ENCODE data around the gene ZIC4.

DNA sequence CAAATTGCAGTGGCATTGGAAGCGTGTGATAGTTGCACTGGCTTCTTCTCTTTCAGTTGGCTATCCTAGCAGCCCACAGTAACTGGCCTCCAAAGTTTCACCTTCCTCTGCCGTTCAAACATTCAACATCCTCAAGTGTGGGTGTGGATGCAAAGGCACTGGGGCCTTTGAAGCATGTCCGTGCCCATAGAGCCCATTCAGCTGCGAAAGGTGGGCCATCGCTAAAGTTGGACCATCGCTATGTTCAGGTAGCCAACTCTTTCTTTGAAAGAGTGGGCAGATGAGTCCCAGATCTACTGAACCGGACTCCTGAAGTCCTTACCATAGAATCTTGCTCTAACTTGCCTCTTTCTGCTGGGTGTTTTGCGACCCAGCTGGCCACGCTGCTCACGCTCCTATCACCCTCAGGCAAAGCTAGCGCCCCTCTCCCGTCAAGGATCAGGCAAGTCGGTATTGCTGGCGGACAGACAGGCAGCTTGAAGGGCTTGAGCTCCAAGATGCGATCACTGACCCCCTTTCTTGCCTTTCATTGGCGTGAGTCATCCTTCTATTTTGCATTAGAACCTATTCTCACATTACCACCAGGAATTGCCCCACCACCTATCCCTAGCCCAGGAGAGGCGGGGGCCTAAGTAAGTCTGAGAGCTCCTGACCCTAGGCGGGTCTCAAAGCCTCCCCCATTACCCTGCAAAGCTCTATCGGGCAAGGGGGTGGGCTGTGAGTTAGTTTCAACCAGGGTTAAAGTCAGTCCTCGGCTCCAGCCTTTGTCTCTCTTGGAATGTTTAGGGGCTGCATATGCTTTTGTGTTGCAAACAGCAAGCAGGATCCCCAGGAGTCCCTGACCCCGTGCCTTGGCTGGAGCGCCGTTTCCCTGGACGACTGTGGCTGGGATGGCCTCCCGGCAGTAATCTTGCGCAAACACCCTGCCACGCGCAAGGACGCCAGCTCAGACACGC lies 28.7 kb downstream of the ZIC4 start:
- no peak for TF ChIP-seq POLR2AphosphoS5 (IDR thresholded peaks at IDR 0.05; ENCODE audit: low read depth, low read length)
- TF ChIP-seq, protein P1, sequence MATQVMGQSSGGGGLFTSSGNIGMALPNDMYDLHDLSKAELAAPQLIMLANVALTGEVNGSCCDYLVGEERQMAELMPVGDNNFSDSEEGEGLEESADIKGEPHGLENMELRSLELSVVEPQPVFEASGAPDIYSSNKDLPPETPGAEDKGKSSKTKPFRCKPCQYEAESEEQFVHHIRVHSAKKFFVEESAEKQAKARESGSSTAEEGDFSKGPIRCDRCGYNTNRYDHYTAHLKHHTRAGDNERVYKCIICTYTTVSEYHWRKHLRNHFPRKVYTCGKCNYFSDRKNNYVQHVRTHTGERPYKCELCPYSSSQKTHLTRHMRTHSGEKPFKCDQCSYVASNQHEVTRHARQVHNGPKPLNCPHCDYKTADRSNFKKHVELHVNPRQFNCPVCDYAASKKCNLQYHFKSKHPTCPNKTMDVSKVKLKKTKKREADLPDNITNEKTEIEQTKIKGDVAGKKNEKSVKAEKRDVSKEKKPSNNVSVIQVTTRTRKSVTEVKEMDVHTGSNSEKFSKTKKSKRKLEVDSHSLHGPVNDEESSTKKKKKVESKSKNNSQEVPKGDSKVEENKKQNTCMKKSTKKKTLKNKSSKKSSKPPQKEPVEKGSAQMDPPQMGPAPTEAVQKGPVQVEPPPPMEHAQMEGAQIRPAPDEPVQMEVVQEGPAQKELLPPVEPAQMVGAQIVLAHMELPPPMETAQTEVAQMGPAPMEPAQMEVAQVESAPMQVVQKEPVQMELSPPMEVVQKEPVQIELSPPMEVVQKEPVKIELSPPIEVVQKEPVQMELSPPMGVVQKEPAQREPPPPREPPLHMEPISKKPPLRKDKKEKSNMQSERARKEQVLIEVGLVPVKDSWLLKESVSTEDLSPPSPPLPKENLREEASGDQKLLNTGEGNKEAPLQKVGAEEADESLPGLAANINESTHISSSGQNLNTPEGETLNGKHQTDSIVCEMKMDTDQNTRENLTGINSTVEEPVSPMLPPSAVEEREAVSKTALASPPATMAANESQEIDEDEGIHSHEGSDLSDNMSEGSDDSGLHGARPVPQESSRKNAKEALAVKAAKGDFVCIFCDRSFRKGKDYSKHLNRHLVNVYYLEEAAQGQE (IDR thresholded peaks at IDR 0.05; ENCODE audit: insufficient read depth in 1 of 2, low read depth in 2 of 2, low read length in 2 of 2) = no peak
- TF ChIP-seq FOXP2 (optimal IDR thresholded peaks at IDR 0.05; ENCODE audit: borderline replicate concordance, extremely low read depth, extremely low read length, insufficient read depth) = no peak
